ENCODE results near the gene BAG5. TPM values are rescaled to one million over a fixed set of nuclear protein-coding genes. Genes with fewer than 3 reads are reported as not detected.

BAG5 gene
- total and polyA plus RNA-seq, 8 donors = 22.7 to 32.1 (median 25.9) TPM

GRCh38 chr14:103517721-103518421 lies 44.6 kb downstream of the BAG5 start:
- peaks cover 25 to 58% of the 10 kb centered on the region in 2 donors for H3K4me1 ChIP-seq
- no peak for ATAC-seq

GRCh38 chr14:103517174-103517566 lies 45.3 kb downstream of the BAG5 start:
- Histone ChIP-seq H3K27ac (no peak overlapping the region), H3K36me3 (peaks cover 0 to 5% of the 10 kb centered on the region in 2 donors), H3K4me1 (peaks cover 28 to 58% of the 10 kb centered on the region in 2 donors), H3K4me3 (no peak overlapping the region), H3K9me3 (no peaks in the 10 kb centered on the region), H3K27me3 (peaks cover 3 to 22% of the 10 kb centered on the region in 2 donors)
- intact Hi-C loops (cut with DNase I) = no loop called here
- DNase-seq = no peak
- TF ChIP-seq CTCF (IDR thresholded peaks at IDR 0.05) = no peak
- no peak for ATAC-seq

More at GRCh38 chr14:103517721-103518421, 44.6 kb downstream of the BAG5 start:
- TF ChIP-seq CTCF (IDR thresholded peaks at IDR 0.05) = no peak
- H3K4me3 ChIP-seq = no peak overlapping the region
- peaks cover 0 to 5% of the 10 kb centered on the region in 2 donors for H3K36me3 ChIP-seq
- peak overlapping the region in 1 of 2 donors; percentile 23 for H3K27ac ChIP-seq
- peak in 1 of 4 donors; percentile 39 for DNase-seq
- intact Hi-C loops (cut with DNase I) = no loop called here
- H3K27me3 ChIP-seq = peaks cover 6 to 30% of the 10 kb centered on the region in 2 donors
- H3K9me3 ChIP-seq = no peaks in the 10 kb centered on the region

- no peaks in the 10 kb centered on the region for H3K9me3 ChIP-seq
- DNase-seq (no peak), ATAC-seq (no peak)
- no peak overlapping the region for H3K4me3 ChIP-seq
- no peak for TF ChIP-seq CTCF (IDR thresholded peaks at IDR 0.05)
- H3K4me1 ChIP-seq = peaks cover 28 to 53% of the 10 kb centered on the region in 2 donors
- peaks cover 0 to 17% of the 10 kb centered on the region in 2 donors for H3K27me3 ChIP-seq
- H3K36me3 ChIP-seq = peaks cover 0 to 5% of the 10 kb centered on the region in 2 donors
- H3K27ac ChIP-seq = no peak overlapping the region
- intact Hi-C loops (cut with DNase I) = no loop called here
Observed at GRCh38 chr14:103516426-103517173, 45.9 kb downstream of the BAG5 start.

GRCh38 chr14:103514596-103515421 lies 47.6 kb downstream of the BAG5 start:
- DNase-seq (peak in 2 of 4 donors; percentile 18 to 61), ATAC-seq (no peak)
- no peak for TF ChIP-seq CTCF (IDR thresholded peaks at IDR 0.05)
- intact Hi-C loops (cut with DNase I) = no loop called here
- peaks cover 17 to 36% of the 10 kb centered on the region in 2 donors for H3K4me1 ChIP-seq
- no peak overlapping the region for H3K4me3 ChIP-seq
- H3K27ac ChIP-seq = no peak overlapping the region
- no peaks in the 10 kb centered on the region for H3K27me3 ChIP-seq
- H3K36me3 ChIP-seq = peaks cover 0 to 23% of the 10 kb centered on the region in 2 donors
- H3K9me3 ChIP-seq = no peaks in the 10 kb centered on the region
